Mononuclear cell (primary cell): ENCODE data around the gene ALDH3B2. TPM values are rescaled to one million over a fixed set of nuclear protein-coding genes. Genes with fewer than 3 reads are reported as not detected.
"Not testable (repeated sequence)": the region's sequence is repeated elsewhere in the genome, so short reads cannot be mapped to it uniquely, and the experiment has no call there.

Experiments
- H3K27me3 ChIP-seq: 2 replicates; pipeline ENCODE4 v1.6.0; 2011; ENCODE audit warnings: low read length, control low read depth; ENCODE audit not compliant: insufficient read depth
- H3K4me1 ChIP-seq: 2 replicates; pipeline ENCODE4 v1.5.1; 2011; ENCODE audit warnings: mild to moderate bottlenecking, low read length, control low read depth; ENCODE audit not compliant: insufficient read depth
- H3K4me3 ChIP-seq: 2 replicates; pipeline ENCODE4 v1.5.1; 2011; ENCODE audit warnings: mild to moderate bottlenecking, low read length, moderate library complexity
- H3K9me3 ChIP-seq: 2 replicates; pipeline ENCODE4 v1.5.1; 2011; ENCODE audit warnings: low read depth, mild to moderate bottlenecking, control low read depth, low read length
- total RNA-seq: library from RNA; depleted of rRNA; stranded (reverse); fragments of >200 nt; gene quantifications from one replicate; pipeline ENCODE4 v1.2.3, GENCODE V29; 2012

The ALDH3B2 gene
- total RNA-seq, 1 donor, result not detected

DNA sequence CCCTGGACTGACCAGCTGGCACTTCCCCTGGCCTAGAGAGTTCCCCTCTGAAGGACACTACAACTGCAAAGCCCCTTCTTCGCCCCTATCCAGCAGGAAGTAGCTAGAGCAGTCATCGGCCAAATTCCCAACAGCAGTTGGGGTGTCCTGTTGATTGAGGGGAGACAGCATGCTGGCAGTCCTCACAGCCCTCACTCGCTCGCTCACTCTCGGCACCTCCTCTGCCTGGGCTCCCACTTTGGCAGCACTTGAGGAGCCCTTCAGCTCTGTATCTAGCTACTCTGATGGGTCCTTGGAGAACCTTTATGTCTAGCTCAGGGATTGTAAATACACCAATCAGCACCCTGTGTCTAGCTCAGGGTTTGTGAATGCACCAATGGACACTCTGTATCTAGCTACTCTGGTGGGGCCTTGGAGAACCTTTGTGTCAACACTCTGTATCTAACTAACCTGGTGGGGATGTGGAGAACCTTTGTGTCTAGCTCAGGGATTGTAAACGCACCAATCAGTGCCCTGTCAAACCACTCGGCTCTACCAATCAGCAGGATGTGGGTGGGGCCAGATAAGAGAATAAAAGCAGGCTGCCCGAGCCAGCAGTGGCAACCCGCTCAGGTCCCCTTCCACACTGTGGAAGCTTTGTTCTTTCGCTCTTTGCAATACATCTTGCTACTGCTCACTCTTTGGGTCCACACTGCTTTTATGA lies 48.1 kb downstream of the ALDH3B2 start:
- H3K27me3 ChIP-seq, H3K9me3 ChIP-seq, H3K4me3 ChIP-seq: not testable (repeated sequence)
- H3K4me1 ChIP-seq, result peaks cover 19% of the 10 kb centered on the region

DNA sequence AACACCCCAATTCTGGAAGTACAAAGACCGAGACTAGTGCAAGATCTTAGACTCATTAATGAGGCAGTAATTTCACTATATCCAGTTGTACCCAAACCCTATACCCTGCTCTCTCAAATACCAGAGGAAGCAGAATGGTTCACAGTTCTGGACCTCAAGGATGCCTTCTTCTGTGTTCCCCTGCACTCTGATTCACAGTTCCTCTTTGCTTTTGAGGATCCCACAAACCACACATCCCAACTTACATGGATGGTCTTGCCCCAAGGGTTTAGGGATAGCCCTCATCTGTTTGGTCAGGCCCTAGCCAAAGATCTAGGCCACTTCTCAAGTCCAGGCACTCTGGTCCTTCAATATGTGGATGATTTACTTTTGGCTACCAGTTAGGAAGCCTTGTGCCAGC lies 50.6 kb downstream of the ALDH3B2 start:
- not testable (repeated sequence) for H3K9me3 ChIP-seq, H3K4me3 ChIP-seq, H3K4me1 ChIP-seq, H3K27me3 ChIP-seq

DNA sequence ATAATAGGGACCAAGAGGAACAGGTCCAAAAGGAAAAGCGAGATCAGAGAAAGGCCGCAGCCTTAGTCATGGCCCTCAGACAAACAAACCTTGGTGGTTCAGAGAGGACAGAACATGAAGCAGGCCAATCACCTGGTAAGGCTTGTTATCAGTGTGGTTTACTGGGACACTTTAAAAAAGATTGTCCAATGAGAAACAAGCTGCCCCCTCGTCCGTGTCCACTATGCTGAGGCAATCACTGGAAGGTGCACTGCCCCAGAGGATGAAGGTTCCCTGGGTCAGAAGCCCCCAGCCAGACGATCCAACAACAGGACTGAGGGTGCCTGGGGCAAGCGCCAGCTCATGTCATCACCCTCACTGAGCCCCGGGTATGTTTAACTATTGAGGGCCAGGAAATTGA lies 51.5 kb downstream of the ALDH3B2 start:
- H3K4me3 ChIP-seq, H3K9me3 ChIP-seq, H3K4me1 ChIP-seq, H3K27me3 ChIP-seq: not testable (repeated sequence)

- H3K9me3 ChIP-seq, H3K27me3 ChIP-seq, H3K4me3 ChIP-seq, H3K4me1 ChIP-seq: not testable (repeated sequence)
Observed at GRCh38 chr11:67621928-67622327, 52.5 kb downstream of the ALDH3B2 start.

GRCh38 chr11:67620621-67621020 lies 53.8 kb downstream of the ALDH3B2 start:
- H3K27me3 ChIP-seq, H3K4me3 ChIP-seq, H3K4me1 ChIP-seq, H3K9me3 ChIP-seq: not testable (repeated sequence)

DNA sequence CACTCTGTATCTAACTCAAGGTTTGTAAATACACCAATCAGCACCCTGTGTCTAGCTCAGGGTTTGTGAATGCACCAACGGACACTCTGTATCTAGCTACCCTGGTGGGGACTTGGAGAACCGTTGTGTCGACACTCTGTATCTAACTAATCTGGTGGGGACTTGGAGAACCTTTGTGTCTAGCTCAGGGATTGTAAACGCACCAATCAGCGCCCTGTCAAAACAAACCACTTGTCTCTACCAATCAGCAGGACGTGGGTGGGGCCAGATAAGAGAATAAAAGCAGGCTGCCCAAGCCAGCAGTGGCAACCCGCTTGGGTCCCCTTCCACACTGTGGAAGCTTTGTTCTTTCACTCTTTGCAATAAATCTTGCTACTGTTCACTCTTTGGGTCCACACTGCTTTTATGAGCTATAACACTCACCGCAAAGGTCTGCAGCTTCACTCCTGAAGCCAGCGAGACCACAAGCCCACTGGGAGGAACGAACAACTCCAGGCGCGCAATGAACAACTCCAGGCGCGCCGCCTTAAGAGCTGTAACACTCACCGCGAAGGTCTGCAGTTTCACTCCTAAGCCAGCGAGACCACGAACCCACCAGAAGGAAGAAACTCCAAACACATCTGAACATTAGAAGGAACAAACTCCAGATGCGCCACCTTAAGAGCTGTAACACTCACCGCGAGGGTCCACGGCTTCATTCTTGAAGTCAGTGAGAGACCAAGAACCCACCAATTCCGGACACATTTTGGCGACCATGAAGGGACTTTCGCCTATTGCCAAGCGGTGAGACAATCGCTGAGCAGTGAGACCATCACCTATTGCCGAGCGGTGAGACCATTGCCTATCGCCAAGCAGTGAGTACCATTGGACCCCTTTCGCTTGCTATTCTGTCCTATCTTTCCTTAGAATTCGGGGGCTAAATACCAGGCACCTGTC lies 54.5 kb downstream of the ALDH3B2 start:
- H3K4me1 ChIP-seq, result peaks cover 15% of the 10 kb centered on the region
- H3K27me3 ChIP-seq, H3K4me3 ChIP-seq, H3K9me3 ChIP-seq: not testable (repeated sequence)

- H3K4me3 ChIP-seq, H3K9me3 ChIP-seq, H3K27me3 ChIP-seq: not testable (repeated sequence)
- peaks cover 24% of the 10 kb centered on the region for H3K4me1 ChIP-seq
Observed at GRCh38 chr11:67618901-67619659, 55.3 kb downstream of the ALDH3B2 start.

GRCh38 chr11:67617243-67617953 lies 57.0 kb downstream of the ALDH3B2 start:
- no peaks in the 10 kb centered on the region for H3K27me3 ChIP-seq

DNA sequence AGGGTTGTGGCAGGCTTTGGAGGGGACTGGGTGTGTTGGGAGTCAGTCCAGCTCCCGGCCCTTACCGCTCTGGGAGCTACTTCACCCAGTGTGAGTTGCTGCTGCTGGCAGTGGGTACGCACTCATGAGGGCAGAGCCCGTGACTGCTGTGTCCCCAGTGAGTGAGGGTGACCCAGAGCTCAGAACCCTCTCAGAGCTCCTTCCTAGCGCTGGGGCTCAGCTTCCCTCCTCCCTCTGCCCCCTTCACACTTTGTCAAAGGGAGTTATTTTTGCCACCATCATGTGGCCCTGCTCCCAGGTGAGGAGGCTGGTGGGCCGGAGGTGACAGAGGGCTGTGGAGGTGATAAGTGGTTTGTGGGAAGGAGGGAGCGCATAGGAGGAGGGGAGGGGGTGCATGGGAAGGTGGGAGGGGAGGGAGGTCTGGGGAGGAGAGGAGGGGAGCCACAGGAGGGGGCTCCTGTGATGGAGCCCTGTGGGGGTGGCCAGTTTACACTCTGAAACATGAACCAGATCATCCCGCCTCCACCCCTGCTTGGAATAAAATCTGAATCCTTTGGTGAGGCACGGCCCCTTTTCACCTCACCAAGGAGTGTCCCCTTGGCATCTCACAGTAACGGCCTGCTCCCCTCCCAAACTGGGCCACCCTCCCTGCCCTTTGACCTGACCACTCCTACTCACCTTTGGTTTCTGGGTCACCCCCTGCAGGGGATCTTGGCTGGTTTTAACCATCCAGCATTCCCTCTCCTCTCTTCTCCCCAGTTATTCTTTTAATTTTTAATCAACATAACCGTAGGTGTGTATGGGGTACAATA lies 57.8 kb downstream of the ALDH3B2 start:
- Histone ChIP-seq H3K4me3 (no peak overlapping the region), H3K4me1 (peaks cover 39% of the 10 kb centered on the region), H3K9me3 (no peaks in the 10 kb centered on the region), H3K27me3 (no peaks in the 10 kb centered on the region)

More at GRCh38 chr11:67617243-67617953, 57.0 kb downstream of the ALDH3B2 start:
- Histone ChIP-seq H3K9me3 (no peaks in the 10 kb centered on the region), H3K4me1 (peaks cover 39% of the 10 kb centered on the region), H3K4me3 (no peak overlapping the region)

GRCh38 chr11:67615728-67616430 lies 58.5 kb downstream of the ALDH3B2 start:
- Histone ChIP-seq H3K27me3 (no peaks in the 10 kb centered on the region), H3K4me3 (no peak overlapping the region)

GRCh38 chr11:67614730-67615714 lies 59.4 kb downstream of the ALDH3B2 start:
- Histone ChIP-seq H3K27me3 (no peaks in the 10 kb centered on the region), H3K4me1 (peaks cover 39% of the 10 kb centered on the region), H3K4me3 (no peak overlapping the region), H3K9me3 (no peaks in the 10 kb centered on the region)

More at GRCh38 chr11:67615728-67616430, 58.5 kb downstream of the ALDH3B2 start:
- peaks cover 39% of the 10 kb centered on the region for H3K4me1 ChIP-seq
- H3K9me3 ChIP-seq, result no peaks in the 10 kb centered on the region

DNA sequence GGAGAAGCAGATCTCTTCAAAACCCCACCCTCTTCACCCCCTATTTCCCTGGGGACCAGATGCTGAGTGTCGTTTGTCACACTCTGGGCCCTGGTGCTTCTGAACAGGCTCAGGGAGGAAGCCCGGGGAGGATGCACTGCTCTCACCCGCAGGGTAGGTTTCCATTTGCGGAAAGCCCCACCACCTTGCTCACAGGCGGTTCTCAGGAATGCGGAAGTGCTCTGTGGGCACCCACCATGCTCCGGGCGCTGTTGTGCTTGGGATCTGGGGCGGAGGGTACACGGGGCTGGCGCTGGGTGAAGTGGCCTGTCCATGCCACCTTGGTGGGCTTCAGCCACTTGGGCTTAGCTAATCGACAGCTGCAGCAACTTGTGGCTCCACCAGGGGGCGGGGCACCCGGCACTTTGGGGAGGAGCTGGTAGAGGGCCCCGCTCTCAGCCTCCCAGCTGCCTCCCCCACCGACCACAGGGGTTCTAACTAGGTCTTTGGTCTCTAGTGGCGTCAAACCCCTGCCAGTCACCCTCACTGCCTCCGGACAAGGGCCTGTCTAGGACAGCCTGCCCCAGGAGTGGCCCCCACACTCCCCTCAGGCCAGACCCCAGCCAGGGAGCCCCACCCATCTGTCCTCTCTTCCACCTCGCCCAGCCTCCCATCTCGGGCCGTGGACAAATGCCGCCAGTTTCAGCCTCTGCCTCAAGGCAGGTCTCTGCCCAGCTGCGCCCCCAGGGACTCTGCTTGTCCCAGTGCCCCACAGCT lies 60.3 kb downstream of the ALDH3B2 start:
- Histone ChIP-seq H3K27me3 (no peaks in the 10 kb centered on the region), H3K4me3 (peak overlapping the region; percentile 35), H3K9me3 (no peaks in the 10 kb centered on the region), H3K4me1 (peaks cover 39% of the 10 kb centered on the region)
